Measurements from ENCODE around the gene ABI1.

Gene ABI1

GRCh38 chr10:26855186-26855585 is 5.6 kb downstream of the ABI1 start:
- DNase-seq (ENCODE audit: low read depth in 3 of 3, low spot score in 1 of 3): no peak

- DNase-seq (ENCODE audit: low read depth in 3 of 3, low spot score in 1 of 3): no peak
Observed at GRCh38 chr10:26854524-26854923, 6.2 kb downstream of the ABI1 start.

- no peak for DNase-seq (ENCODE audit: low read depth in 3 of 3, low spot score in 1 of 3)
Observed at GRCh38 chr10:26844396-26844975, 16.3 kb downstream of the ABI1 start.

- DNase-seq (ENCODE audit: low read depth in 3 of 3, low spot score in 1 of 3): no peak
Observed at GRCh38 chr10:26843736-26844135, 17.0 kb downstream of the ABI1 start.

- DNase-seq (ENCODE audit: low read depth in 3 of 3, low spot score in 1 of 3): no peak
Observed at GRCh38 chr10:26841733-26842317, 18.9 kb downstream of the ABI1 start.

GRCh38 chr10:26840938-26841732 is 19.6 kb downstream of the ABI1 start:
- no peak for DNase-seq (ENCODE audit: low read depth in 3 of 3, low spot score in 1 of 3)

- no peak for DNase-seq (ENCODE audit: low read depth in 3 of 3, low spot score in 1 of 3)
Observed at GRCh38 chr10:26839966-26840627, 20.7 kb downstream of the ABI1 start.

- DNase-seq (ENCODE audit: low read depth in 3 of 3, low spot score in 1 of 3): no peak
Observed at GRCh38 chr10:26837139-26837538, 23.6 kb downstream of the ABI1 start.

GRCh38 chr10:26835025-26835424 is 25.7 kb downstream of the ABI1 start:
- no peak for DNase-seq (ENCODE audit: low read depth in 3 of 3, low spot score in 1 of 3)

- DNase-seq (ENCODE audit: low read depth in 3 of 3, low spot score in 1 of 3): no peak
Observed at GRCh38 chr10:26832960-26833359, 27.8 kb downstream of the ABI1 start.

- no peak for DNase-seq (ENCODE audit: low read depth in 3 of 3, low spot score in 1 of 3)
Observed at GRCh38 chr10:26831936-26832335, 28.8 kb downstream of the ABI1 start.

GRCh38 chr10:26829810-26830515 is 30.8 kb downstream of the ABI1 start:
- no peak for DNase-seq (ENCODE audit: low read depth in 3 of 3, low spot score in 1 of 3)

GRCh38 chr10:26824015-26824690 is 36.6 kb downstream of the ABI1 start:
- DNase-seq (ENCODE audit: low read depth in 3 of 3, low spot score in 1 of 3): no peak

GRCh38 chr10:26821699-26822570 is 38.8 kb downstream of the ABI1 start:
- no peak for DNase-seq (ENCODE audit: low read depth in 3 of 3, low spot score in 1 of 3)

GRCh38 chr10:26815500-26815899 is 45.3 kb downstream of the ABI1 start:
- DNase-seq (ENCODE audit: low read depth in 3 of 3, low spot score in 1 of 3): no peak

- no peak for DNase-seq (ENCODE audit: low read depth in 3 of 3, low spot score in 1 of 3)
Observed at GRCh38 chr10:26810435-26811026, 50.2 kb downstream of the ABI1 start.

GRCh38 chr10:26809973-26810372 is 50.8 kb downstream of the ABI1 start:
- no peak for DNase-seq (ENCODE audit: low read depth in 3 of 3, low spot score in 1 of 3)

GRCh38 chr10:26807532-26807931 is 53.2 kb downstream of the ABI1 start:
- no peak for DNase-seq (ENCODE audit: low read depth in 3 of 3, low spot score in 1 of 3)

GRCh38 chr10:26806557-26806956 is 54.2 kb downstream of the ABI1 start:
- DNase-seq (ENCODE audit: low read depth in 3 of 3, low spot score in 1 of 3): no peak

Data from stimulated activated CD4-positive, alpha-beta T cell treated with anti-CD3 and anti-CD28 coated beads, TNF-alpha, amount 100 ng/mL, for 1 hour (primary cell).